K562 (cell line): ENCODE results near the gene LTB4R2. TPM values are rescaled to one million over a fixed set of nuclear protein-coding genes. Genes with fewer than 3 reads are reported as not detected.

Experiments used
- FOXA1 ChIP-seq: fragments of 450-650 bp; IDR thresholded peaks from 2 replicates; pipeline ENCODE4 v1.6.1; 2016; ENCODE audit warnings: mild to moderate bottlenecking, borderline replicate concordance
- HDAC3 ChIP-seq: fragments of 450-650 bp; IDR thresholded peaks from 2 replicates; pipeline ENCODE4 v1.6.1; 2018; ENCODE audit warnings: borderline replicate concordance, mild to moderate bottlenecking, moderate library complexity; ENCODE audit not compliant: partially characterized antibody
- HINFP ChIP-seq: fragments of 450-650 bp; conservative IDR thresholded peaks from 2 replicates; pipeline ENCODE4 v1.6.1; 2016; ENCODE audit warnings: missing genetic modification characterization, low read depth, mild to moderate bottlenecking, control low read depth, missing compliant biosample characterization
- JUND ChIP-seq, 2 experiments: IDR thresholded peaks; 2 replicates in 1 of 2; 3 replicates in 1 of 2; pipeline ENCODE4 v1.6.1; 2011; ENCODE audit warnings: borderline replicate concordance in 2 of 2, low read depth in 2 of 2, low read length in 2 of 2, improper control_type of control experiment in 1 of 2, missing biosample characterization in 1 of 2, missing genetic modification characterization in 1 of 2, missing genetic modification reagents in 1 of 2
- LCOR ChIP-seq: sonication (generic); formaldehyde crosslinking; IDR thresholded peaks from 2 replicates; pipeline ENCODE4 v1.8.0; 2022; ENCODE audit warnings: mild to moderate bottlenecking, missing genetic modification reagents
- MYC ChIP-seq, 2 experiments: fragments of 250-450 bp in 1 of 2; sonication (Bioruptor Pico) in 1 of 2; IDR thresholded peaks; 2 replicates each; pipeline versions ENCODE4 v1.5.1 to v1.6.1; 2012 to 2021; ENCODE audit warnings: low read depth in 2 of 2, borderline replicate concordance in 1 of 2, improper control_type of control experiment in 1 of 2, low read length in 1 of 2, mild to moderate bottlenecking in 1 of 2, moderate library complexity in 1 of 2
- NFIC ChIP-seq: fragments of 450-650 bp; IDR thresholded peaks from 2 replicates; pipeline ENCODE4 v1.6.1; 2017; ENCODE audit warnings: mild to moderate bottlenecking, inconsistent platforms
- NKRF ChIP-seq: fragments of 450-650 bp; IDR thresholded peaks from 2 replicates; pipeline ENCODE4 v1.6.1; 2016; ENCODE audit warnings: borderline replicate concordance
- SFPQ ChIP-seq: fragments of 200-400 bp; formaldehyde crosslinking; IDR thresholded peaks from 2 replicates; pipeline ENCODE4 v1.6.1; 2017; ENCODE audit warnings: mild to moderate bottlenecking, low read depth, low read length, moderate library complexity
- SRSF3 ChIP-seq: fragments of 200-400 bp; formaldehyde crosslinking; IDR thresholded peaks from 2 replicates; pipeline ENCODE4 v1.6.1; 2016; ENCODE audit warnings: mild to moderate bottlenecking, low read length, moderate library complexity; ENCODE audit not compliant: insufficient read depth
- THRA ChIP-seq: fragments of 450-650 bp; IDR thresholded peaks from 2 replicates; pipeline ENCODE4 v1.6.1; 2017; ENCODE audit warnings: mild to moderate bottlenecking, moderate library complexity
- UBTF ChIP-seq, 2 experiments: IDR thresholded peaks; 2 replicates each; pipeline ENCODE4 v1.6.1; 2012; ENCODE audit warnings: improper control_type of control experiment in 2 of 2, low read depth in 2 of 2, low read length in 2 of 2, borderline replicate concordance in 1 of 2
- ZBTB7A ChIP-seq: IDR thresholded peaks from 2 replicates; pipeline ENCODE4 v1.6.1; 2011; ENCODE audit warnings: low read depth, mild to moderate bottlenecking, low read length, moderate library complexity, borderline replicate concordance; ENCODE audit not compliant: control insufficient read depth
- ZFX ChIP-seq: sonication (generic); formaldehyde crosslinking; IDR thresholded peaks from 2 replicates; pipeline ENCODE4 v1.8.0; 2022; ENCODE audit warnings: mild to moderate bottlenecking, missing genetic modification reagents, moderate library complexity
- ZNF586 ChIP-seq: fragments of 450-650 bp; formaldehyde crosslinking; conservative IDR thresholded peaks from 2 replicates; pipeline ENCODE4 v1.4.0; 2020; ENCODE audit warnings: mild to moderate bottlenecking, moderate library complexity
- polyA plus RNA-seq, 8 experiments: library from polyadenylated mRNA; depleted of rRNA in 4 of 8; stranded (reverse) in 5 of 8; unstranded in 3 of 8; fragments of >200 nt; fragmentation: Nextera tagmentation in 2 of 8; fragmentation: Illumina TruSeq in 1 of 8; extraction: Ambion mirVana in 2 of 8; extraction: Trizol in 1 of 8; gene quantifications; 2 replicates each; pipeline versions ENCODE4 v1.2.1 to v1.2.3, GENCODE V29; 2011 to 2014; ENCODE audit warnings: inconsistent platforms in 1 of 8, missing spikeins in 1 of 8
- total RNA-seq, 7 experiments: library from RNA; depleted of rRNA in 6 of 7; stranded (reverse); fragments of >200 nt in 6 of 7; fragmentation: Illumina TruSeq in 2 of 7; extraction: Trizol in 2 of 7; gene quantifications; 2 replicates each; pipeline versions ENCODE4 v1.2.1 to v1.2.3, GENCODE V29; 2011 to 2021; ENCODE audit warnings: low replicate concordance in 1 of 7

The LTB4R2 gene
- total and polyA plus RNA-seq, 9 of the 15 experiments (the other 6 are each of a cell fraction or from before 2014, with no cell fraction given), result 0.03 to 11.6 (median 2.8) TPM; not detected in 1

GRCh38 chr14:24271134-24271833 lies 38.7 kb upstream of the LTB4R2 start, which contains the start of gene RABGGTA (continued):
- TF ChIP-seq LCOR (CRISPR knock-in tag), result no peak
- no peak for TF ChIP-seq ZNF586 (CRISPR knock-in tag)
- TF ChIP-seq HDAC3, result no peak
- no peak for TF ChIP-seq SRSF3
- peak; percentile 63; the same call in 1 of the 2 replicates for TF ChIP-seq JUND (IDR thresholded peaks at IDR 0.05; ENCODE audit: borderline replicate concordance, low read depth, low read length)
- TF ChIP-seq JUND (tag; IDR thresholded peaks at IDR 0.05; ENCODE audit: borderline replicate concordance, low read depth, low read length), result no peak; the same call in 2 of the 3 replicates
- peak; percentile 87 for TF ChIP-seq MYC (IDR thresholded peaks at IDR 0.05; ENCODE audit: low read depth, low read length)
- TF ChIP-seq MYC (CRISPR knock-in tag; IDR thresholded peaks at IDR 0.05; ENCODE audit: borderline replicate concordance, low read depth), result 0 out of 2 replicates have a peak, but pooled peaks have one; percentile 23
- TF ChIP-seq THRA, result no peak
- TF ChIP-seq ZFX, result peak; percentile 52; the same call in 1 of the 2 replicates
- TF ChIP-seq ZBTB7A, result peak; percentile 90
- TF ChIP-seq NKRF, result no peak
- no peak for TF ChIP-seq FOXA1
- no peak for TF ChIP-seq NFIC
- TF ChIP-seq UBTF (IDR thresholded peaks at IDR 0.05; ENCODE audit: borderline replicate concordance in 1 of 2, low read depth in 2 of 2, low read length in 2 of 2), result no peak
- no peak for TF ChIP-seq SFPQ
- no peak for TF ChIP-seq HINFP (tag)
